Stimulated activated CD4-positive, alpha-beta T cell treated with anti-CD3 and anti-CD28 coated beads, Interleukin-1b, Interleukin-23, amount 100 ng/mL, for 1 hour (primary cell): ENCODE results near the gene AASDHPPT.
A peak's percentile ranks its signal among the peaks of the same experiment; 100 is the strongest.

Source experiments
- DNase-seq, 2 donors: peaks; one replicate each; pipeline ENCODE4 v3.0.0-alpha.2; 2020; ENCODE audit warnings: low read depth in 2 of 2

AASDHPPT gene

DNA sequence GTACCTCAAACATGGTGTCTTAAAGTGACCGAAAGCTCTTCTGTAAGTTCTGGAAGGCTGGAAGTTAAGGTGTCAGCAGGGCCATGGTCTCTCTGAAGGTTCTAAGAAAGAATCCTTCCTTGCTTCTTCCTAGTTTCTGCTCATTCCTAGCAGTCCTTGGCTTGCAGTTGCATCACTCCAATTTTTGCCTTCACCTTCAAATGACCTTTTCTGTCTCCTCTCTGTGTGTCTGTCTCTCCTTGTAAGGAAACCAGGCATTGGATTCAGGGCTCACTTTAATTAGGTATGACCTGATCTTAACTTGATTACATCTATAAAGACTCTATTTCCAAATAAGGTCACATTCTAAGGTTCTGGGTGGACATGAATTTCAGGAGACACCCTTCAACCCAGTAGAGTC lies 8.7 kb downstream of the AASDHPPT start:
- no peak for DNase-seq

DNA sequence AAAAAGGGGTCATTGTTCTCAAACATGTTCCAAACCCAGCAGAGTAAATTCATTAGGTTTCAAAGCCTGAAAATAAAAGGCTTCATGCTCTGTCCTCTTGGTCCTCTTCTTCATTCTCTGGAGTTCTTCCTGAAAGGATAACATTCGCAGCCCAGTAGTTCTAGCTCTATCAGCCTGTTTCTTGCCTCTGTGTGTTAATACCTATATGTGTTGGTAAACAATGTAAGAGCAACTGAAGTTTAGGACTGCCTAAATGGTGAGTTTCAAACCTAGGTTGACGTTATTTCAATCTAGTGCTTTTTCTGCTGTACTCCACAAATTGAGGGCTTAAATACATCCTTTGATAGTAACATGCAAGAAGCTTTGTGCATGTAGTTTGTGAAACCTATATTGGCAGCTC lies 9.4 kb downstream of the AASDHPPT start:
- no peak for DNase-seq

DNA sequence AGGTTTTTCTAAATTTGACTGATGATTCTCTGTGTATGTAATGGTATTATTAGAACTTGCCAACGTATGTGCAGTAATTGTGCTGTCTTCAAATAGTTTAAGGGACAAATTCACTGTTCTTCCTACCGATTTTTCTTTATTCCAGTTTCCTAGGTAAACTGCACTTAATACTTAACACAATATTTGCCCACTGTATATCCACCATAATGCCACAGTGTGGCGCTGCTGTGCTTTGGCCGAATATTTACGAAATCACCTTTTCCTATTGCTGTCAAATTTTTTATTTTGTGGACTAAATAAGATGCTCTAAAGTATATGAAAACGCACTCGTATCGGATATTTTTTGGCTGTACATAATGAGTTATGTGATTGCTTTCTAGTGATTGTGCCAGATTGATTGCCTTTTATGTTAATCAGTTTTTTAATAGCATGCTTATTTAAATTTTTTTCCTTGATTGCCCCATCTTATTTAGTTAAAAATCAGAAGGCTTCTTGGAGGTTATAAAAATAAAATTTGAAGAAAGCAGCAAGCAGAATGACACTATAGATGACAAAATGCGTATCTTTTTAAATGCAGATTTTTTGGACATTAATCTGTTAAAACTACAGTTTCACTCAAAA lies 10.5 kb downstream of the AASDHPPT start:
- DNase-seq, result peak in 1 of 2 donors; percentile 17

DNA sequence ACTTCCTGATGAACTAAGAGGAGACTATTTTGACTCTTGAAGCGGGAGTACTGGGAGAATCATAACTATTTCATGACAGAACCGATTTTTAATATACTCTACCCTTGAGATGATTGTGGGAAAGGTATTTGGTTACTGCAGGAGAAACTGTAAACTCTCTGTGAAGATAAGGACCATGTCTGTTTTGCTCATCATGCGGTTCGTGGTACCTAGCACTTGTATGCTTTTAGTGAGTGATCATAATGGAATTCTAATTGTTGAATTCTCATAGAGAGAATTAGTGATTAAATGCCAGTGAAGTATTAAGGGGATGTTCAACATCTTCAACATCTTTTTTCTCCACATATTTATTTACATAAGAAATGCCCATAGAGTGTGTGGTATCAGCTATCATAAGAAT lies 11.4 kb downstream of the AASDHPPT start:
- DNase-seq, result no peak

DNA sequence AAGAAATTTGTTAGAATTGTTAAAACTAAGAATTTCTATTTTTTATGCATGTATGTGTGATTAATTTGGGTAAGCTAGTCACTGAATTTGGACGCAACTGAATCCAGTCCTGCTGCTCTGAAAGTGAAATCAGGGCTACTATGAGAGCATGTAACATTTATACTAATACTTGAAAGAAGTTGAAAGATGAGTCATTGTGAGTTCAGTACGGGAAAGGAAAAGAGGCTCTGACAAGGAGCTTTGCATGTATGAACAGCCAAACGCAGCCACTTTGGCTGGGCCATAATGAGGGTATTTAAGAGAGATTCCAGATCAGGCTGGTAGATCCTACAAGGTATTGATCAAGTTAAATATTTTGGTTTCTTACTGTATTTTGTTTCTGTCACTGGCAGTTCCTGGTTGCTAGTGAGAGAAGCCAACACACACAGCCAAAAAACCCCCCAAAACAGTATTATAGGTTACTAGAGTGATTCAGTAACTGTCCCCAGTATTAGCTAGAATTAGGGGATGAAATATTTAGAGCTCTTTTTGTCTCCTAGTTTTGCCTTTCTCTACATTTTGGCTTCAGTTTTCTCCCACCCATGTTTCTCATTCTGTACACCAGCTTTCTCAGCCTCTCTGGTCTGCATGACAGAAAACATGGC lies 14.1 kb downstream of the AASDHPPT start:
- DNase-seq, result no peak

DNA sequence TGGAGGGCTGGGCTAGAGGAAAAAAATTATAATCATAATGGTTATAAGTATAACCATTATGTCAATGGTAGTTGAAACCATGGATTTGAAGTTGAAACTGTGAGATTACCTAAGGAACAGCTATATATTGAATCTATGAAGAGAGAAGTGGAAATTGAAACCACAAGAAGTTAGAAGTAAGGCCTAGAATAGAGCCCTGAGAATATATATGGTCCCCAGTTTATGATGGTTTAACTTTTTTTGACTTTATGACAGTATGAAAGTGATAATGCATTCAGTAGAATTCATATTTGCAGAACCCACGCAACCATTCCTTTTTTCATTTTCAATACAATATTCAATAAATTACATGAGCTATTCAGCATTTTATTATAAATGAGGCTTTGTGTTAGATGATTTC lies 15.0 kb downstream of the AASDHPPT start:
- DNase-seq, result no peak

DNA sequence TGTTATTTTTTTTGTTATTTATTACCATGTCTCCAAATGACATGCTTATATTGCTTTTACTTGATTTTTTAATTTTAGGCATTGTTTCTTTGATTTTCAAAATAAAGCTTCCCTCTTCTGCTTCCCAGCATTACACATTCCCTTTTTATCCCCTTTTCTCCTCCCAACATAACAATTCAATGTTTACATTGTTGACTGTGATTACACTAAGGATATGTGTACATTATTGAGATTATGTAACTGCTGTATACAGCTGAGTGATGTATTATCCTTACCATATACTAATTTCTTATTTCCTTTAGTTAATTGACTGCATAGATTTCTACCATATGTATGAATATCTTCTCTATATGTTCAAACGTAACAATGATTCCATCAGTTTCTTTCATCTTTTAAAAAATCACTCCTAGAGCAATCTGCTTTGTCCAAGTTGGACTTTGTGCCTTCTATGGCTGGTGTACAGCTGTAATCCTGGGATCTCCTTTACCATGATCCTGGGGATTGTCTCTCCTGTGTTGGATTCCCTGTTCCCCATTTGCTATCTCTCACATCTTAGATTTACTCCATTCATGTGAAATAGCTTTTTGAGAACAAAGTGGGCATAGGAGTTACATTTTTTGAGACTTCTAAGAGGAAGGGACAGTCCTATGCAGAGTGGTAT lies 21.6 kb downstream of the AASDHPPT start:
- no peak for DNase-seq

DNA sequence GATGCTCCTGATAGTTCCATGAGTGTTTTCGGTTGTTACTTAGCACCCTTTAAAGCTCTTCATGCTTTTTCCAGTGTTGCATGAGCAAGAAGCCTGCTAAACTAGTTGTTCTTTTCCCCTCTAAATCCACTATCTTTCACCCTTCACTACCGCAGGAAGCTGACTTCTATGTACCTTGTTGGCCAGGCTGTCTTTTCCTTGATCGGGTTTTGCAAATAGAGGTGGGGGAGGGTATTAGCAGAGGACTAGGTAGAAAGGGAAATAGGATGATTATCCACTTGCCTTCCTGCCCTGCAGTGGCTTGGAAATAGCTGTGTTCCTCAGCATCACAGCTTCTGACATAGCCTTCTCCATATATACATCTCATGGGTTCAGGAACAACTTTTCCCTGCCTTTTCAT lies 23.9 kb downstream of the AASDHPPT start:
- DNase-seq, result no peak

DNA sequence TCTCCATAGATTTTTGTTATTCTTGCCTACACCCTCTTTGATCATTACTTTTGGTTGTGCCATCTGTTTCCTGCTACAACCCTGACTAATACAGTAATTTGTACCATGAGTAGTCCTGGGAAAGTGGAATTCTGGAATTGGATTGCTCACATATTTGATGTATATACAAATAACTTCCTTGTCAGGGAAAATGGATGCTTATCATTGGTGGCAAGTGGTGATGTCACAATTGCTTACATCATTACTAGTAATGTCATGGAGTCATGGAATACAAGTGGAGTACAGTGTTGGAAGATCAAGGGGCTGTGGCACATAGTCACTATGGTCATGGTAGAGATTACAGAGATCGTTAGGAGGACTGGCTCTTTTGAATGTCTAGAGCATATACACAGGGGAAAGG lies 24.4 kb downstream of the AASDHPPT start:
- DNase-seq, result no peak

DNA sequence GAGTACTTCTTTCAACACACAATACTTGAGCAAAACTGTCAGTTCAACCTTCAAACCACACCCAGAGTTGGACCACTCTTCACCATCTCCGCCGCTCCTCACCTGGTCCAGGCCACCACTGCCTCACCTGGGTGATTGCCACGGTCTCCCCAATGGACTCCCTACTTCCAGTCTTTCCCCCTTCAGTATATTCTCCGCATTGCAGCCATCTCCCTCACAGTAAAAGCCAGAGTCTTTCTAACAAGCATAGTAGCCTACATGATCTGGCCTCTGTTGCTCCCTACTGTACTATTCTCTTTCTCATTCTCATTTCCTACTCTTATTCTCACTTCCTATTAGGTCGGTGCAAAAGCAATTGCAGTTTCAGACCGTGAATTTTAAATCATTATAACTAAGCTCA lies 28.5 kb downstream of the AASDHPPT start:
- DNase-seq, result no peak

DNA sequence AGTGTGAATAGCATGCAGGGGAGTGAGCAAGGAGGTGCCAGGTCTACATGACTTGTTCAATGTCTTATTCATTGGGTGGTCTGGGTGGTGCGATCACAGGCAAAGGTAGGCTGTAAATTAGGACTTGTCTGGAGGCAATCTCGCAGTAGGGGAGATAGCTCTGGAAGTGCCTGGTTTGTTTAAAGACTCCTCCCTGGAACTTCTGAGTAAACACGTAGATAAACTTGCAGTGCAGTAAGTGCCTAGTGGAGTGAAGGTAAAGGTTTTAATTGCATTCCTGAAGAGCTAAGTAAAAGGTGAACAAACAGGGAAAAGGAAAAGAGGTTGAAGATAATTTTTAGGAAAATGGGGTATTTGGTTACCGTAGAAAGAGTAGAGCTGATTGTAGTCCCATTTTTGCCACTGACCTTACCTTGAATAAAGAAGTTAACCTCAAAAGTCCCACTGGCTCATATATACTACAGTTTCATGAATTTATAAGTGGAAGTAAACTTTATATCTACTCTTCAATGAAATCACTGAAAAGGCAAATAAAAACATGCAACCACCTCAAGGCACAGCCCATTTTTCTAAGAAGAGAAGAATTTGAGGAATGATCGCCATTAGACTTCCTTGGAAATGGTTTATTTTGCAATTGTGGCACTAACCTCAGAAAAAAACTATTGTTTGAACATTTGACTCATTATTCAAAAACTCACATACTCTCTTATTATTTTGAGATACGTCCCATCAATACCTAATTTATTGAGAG lies 44.3 kb downstream of the AASDHPPT start:
- no peak for DNase-seq

DNA sequence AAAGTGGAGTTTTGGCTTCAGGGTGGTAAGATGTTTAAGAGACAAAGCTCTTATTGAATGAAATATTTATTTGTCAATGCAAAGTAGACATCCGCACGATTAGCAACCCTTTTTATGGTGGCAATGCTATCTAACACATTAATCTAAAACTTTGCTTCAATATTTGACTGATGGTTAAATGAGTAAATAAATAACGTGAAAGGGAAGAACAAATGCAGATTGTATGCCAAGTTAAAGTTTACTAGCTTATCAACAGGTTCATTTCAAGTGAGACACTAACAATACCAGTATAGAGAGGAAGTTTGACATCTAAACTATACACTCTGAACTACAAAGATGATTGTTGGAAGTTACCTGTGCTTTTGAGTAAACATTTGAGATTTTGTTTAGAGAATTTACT lies 50.1 kb downstream of the AASDHPPT start:
- DNase-seq, result no peak

DNA sequence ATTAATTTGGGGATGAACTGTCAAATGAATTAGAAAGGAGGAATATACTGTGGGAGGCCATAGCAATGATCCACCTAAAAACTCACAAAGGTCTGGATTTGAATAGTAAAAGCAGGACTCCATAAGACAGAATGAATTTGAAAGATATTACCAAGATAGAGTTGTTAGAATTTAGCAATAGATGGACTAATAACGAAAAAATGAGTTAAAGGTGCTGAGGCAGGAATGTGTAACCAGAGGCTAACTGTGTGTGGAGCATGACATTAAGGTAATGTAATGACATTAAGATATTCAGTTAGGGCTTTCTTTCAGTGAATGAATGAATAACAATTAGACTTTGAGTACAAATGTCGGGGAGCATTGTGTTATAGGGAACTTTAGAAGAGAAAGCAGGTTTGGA lies 51.3 kb downstream of the AASDHPPT start:
- DNase-seq, result no peak

DNA sequence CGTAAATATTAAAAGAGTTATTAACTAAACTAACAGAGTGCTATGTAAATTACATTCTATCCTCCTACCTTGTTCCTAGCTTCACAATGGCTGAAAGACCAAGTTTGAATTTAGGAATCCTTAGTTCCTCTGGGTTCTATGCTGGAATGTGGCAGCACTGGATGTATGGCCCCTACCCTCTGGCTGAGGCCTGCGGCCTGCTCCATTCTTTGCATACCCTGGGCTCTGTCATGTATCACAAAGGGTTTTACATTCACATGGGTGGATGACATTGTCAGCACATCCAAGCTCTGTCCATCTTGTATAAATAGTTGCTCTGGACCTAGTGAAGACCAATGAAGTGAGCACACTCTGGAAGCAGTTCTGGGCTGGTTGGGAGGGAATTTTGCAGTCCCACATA lies 54.5 kb downstream of the AASDHPPT start:
- DNase-seq, result no peak

DNA sequence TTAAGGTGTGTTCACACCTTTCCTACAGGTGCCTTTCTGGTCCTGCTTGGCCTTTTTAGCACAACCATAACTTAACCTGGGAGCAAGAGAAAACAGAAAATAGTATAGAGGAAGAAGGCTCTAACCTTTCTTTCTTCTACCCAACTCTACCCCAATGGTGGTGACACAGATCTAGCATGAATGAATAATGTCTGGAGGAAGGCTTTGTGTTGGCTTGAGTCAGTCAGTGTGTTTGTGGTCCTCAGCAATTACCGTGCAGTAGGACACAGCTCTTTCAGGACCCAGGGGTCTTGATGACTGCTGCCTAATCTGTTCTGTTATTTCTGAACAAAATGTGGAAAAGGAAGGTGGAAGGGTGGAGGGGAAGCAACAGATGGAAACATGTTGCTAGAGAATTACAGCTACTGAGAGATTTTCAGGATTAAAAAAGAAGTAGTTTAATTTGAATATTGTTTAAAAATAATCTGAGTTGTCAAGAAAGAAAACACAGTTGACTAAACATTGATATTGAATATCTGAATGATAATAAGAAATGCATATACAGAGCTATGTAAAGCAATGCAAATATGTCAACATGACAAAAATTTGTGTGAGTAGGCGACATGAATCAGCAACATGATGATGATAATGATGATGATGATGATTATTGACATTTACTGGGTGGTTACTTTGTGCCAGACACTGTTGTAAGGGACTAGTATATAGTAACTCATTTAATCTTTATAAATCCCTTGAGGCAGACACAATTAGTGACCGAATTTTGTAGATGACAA lies 55.3 kb downstream of the AASDHPPT start:
- DNase-seq, result no peak

DNA sequence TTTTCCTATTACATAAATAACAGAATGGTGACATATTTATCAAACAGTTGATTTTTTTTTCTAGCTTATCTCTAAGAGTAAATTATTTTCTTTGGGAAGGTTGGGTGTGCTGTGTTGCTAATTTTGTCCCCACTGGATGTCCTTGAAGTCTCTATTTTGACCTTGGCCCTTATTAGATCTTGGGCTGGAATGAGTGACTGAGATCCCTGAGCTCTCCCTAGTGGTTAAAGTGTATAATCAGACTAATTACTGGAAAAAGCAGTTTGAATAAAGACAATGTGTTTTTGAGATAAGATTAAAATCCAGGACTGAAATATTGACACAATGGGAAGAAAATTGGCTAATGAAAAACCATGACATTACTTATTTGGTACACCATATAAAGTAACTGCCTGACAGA lies 56.1 kb downstream of the AASDHPPT start:
- no peak for DNase-seq

DNA sequence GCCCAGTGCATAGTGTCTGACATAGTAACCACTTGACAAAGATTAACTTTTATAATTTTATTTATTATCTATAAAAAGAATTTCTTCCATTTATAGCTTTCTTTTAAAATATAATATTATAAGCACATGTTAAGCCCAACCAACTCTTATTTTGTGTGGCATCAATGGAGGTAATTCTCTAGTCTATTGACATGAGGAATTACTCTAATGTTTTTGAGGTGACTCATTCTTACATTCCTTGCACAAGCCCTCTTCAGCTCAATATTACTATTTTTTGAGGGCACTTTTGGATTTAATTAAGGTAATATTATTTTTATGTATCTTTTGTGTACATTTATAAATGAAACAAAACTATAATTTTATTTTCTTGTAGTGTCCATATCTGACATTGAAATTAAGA lies 59.6 kb downstream of the AASDHPPT start:
- no peak for DNase-seq

DNA sequence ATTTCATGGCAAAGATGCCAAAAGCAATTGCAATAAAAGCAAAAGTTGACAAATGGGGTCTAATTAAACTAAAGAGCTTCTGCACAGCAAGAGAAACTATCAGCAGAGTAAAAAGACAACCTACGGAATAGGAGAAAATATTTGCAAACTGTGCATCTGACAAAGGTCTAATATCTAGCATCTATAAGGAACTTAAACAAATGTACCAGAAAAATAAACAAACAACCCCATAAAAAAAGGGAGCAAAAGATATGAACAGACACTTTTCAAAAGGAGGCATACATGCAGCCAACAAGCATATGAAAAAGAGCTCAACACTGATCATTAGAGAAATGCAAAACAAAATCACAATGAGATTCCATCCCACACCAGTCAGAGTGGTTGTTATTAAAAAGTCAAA lies 60.3 kb downstream of the AASDHPPT start:
- DNase-seq, result no peak
